AG09309 (cell line): Measurements from ENCODE around the gene CP.

ENCODE experiments used
- DNase-seq: peaks from one replicate; pipeline ENCODE4 v3.0.0-alpha.2; 2010; ENCODE audit warnings: low read depth
- H3K4me3 ChIP-seq: 2 replicates; pipeline ENCODE4 v1.5.1; 2011; ENCODE audit warnings: mild to moderate bottlenecking, low read depth, low read length, moderate library complexity; ENCODE audit not compliant: control insufficient read depth
- TF ChIP-seq, protein P1 (sequence below): IDR thresholded peaks from 2 replicates; pipeline ENCODE4 v1.5.1; 2011; ENCODE audit warnings: mild to moderate bottlenecking, low read depth, low read length, inconsistent platforms; ENCODE audit not compliant: insufficient read depth, control insufficient read depth; ENCODE audit errors: missing control alignments

CP gene

DNA sequence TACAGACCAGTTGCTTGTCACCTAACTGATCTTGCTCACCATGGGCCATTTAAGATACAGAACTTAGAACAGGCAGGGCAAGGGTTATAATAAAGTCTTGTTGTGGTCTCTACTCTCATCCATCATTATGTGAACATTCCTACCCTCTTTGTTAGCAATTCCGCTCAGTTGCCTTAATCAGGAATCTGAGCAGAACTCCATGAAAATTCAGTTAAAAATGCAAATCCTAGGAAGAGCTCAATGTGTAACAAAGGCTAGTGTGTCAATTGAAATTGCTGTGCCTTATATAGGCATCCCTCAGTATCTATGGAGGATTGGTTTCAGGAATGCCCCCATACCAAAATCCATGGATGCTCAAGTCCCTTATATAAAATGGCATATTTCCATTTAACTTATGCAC lies 44.5 kb downstream of the CP start:
- no peak overlapping the region for H3K4me3 ChIP-seq
- TF ChIP-seq, protein P1, sequence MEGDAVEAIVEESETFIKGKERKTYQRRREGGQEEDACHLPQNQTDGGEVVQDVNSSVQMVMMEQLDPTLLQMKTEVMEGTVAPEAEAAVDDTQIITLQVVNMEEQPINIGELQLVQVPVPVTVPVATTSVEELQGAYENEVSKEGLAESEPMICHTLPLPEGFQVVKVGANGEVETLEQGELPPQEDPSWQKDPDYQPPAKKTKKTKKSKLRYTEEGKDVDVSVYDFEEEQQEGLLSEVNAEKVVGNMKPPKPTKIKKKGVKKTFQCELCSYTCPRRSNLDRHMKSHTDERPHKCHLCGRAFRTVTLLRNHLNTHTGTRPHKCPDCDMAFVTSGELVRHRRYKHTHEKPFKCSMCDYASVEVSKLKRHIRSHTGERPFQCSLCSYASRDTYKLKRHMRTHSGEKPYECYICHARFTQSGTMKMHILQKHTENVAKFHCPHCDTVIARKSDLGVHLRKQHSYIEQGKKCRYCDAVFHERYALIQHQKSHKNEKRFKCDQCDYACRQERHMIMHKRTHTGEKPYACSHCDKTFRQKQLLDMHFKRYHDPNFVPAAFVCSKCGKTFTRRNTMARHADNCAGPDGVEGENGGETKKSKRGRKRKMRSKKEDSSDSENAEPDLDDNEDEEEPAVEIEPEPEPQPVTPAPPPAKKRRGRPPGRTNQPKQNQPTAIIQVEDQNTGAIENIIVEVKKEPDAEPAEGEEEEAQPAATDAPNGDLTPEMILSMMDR: no peak
- DNase-seq: no peak

DNA sequence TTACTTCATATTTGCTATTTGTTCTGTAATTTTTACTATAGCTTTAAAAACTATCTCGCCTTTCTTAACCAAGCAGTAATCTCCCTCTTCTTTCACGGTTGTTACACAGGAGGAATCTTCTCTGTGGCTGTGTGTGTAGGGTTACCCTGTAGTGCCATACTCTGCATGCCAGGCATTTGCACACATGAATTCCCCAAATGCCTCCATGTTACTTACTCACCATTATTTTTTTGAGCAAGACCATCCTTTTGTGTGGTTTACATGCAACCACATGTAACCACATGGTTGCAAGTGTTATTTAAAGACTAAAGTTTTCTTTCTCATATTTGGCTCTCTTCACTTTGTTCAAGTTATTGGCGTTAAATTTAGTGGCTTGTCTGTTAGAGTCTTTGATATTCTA lies 46.7 kb downstream of the CP start:
- H3K4me3 ChIP-seq: no peak overlapping the region
- DNase-seq: no peak
- TF ChIP-seq, protein P1: no peak

DNA sequence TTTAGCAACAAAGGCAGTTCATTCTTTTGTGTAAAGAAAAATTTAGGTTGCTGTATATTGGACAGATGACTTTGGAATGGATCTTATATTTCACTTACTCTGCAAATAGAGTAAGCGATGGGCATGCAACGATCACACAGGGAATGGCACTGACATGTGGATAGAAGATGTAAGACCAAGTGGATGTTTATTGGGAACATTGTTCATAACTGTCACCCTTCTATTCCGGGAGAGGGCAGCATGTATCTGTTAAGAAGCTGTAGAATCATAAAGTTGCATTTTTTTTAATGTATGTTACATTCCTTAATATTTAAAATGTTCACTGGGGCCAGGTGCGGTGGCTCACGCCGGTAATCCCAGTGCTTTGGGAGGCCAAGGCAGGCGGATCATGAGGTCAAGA lies 51.0 kb downstream of the CP start:
- DNase-seq: no peak
- TF ChIP-seq, protein P1: no peak
- no peak overlapping the region for H3K4me3 ChIP-seq

DNA sequence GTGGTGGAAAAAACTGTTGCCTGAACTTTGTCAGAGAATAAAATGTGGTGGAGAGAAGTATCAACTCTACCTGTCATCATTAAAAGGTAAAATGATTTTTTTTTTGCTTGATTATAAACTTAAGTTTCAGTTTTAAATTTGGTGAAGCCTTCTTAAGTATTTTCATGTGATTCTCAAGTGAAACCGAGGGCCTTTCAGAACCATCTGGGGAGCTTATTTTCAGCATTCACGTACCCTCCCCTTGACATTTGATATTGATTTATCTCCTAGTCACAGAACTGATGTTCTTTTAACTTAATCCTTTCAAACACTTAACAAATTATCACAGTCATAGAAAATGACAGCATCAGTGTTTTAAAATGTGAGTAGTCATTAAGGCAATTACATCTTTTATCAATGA lies 53.7 kb downstream of the CP start:
- DNase-seq: no peak
- TF ChIP-seq, protein P1: no peak
- H3K4me3 ChIP-seq: no peak overlapping the region

DNA sequence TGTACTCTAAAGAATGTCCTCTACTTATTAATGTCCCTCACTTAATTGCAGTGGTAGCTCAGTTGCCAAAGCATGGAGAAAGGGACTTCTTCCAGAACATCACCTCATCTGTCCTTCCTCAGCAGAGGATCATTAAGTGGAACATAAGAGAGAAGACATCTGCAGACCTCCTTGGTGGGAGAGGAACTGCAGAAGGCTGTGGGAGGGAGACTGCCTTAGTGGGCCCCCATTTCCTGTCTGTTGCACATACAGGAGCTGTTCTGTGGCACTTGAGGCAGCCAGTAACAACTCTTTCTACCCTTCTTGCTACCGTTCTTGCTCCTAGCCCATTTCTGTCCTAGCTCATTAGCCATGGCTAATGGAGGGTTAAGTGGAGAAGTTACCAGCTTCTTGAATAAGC lies 58.6 kb downstream of the CP start:
- DNase-seq: no peak
- TF ChIP-seq, protein P1: no peak
- H3K4me3 ChIP-seq: no peak overlapping the region

DNA sequence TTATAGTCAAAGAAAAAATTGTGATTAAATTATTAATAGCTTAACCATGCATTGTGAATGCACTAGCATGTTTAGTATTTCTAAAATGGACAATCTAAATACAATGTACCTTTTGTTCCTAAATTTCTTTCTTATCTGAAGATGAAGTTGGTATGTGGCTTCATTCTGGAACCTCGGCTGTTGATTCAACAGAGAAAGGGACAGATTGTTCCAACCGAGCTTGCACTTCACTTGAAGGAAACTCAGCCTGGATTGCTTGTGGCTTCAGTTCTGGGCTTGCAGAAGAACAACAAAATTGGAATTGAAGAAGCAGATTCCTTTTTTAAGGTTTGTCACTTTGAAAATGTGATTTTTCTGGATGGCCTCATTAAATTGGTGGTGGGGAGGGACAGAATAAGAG lies 59.6 kb downstream of the CP start:
- H3K4me3 ChIP-seq: no peak overlapping the region
- DNase-seq: no peak
- TF ChIP-seq, protein P1: no peak

DNA sequence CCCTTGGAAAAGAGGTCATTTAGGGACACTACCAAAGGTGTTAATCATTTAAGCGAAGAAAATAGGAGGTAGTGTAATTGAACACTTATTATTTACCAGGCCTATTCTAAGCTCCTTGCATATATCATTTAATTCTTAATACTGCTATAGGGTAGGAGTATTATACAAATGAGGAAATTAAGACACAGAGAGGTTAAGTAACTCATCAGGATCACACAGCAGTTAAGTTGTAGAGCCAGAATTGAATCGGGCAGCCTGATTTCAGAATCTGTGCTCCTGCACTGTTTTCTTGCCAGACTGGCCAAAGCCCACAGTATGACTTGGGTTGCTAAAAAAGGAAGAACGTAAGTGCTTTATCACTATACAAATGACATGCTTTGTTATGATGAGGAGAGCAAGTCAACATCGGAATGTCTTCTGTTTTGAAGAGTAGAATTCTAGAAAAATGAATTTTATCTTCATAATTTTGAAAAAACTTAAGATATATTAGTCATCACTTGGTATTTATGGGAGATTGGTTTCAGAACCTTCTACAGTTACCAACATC lies 60.8 kb downstream of the CP start:
- no peak overlapping the region for H3K4me3 ChIP-seq
- DNase-seq: no peak
- TF ChIP-seq, protein P1: no peak
